GM23248 (cell line): Measurements from ENCODE around the gene TMC2.

Experiments
- EZH2 ChIP-seq: fragments of 200-600 bp; sonication (generic); IDR thresholded peaks from 2 replicates; pipeline ENCODE4 v1.6.1; 2018; ENCODE audit warnings: antibody characterized with exemption, mild to moderate bottlenecking; ENCODE audit not compliant: insufficient read depth, poor library complexity, severe bottlenecking
- EZH2phosphoT487 ChIP-seq: fragments of 200-600 bp; sonication (generic); IDR thresholded peaks from 2 replicates; pipeline ENCODE4 v1.6.1; 2018; ENCODE audit warnings: antibody characterized with exemption, moderate library complexity, mild to moderate bottlenecking, low read depth; ENCODE audit not compliant: insufficient read depth

- TF ChIP-seq EZH2 (no peak), EZH2phosphoT487 (no peak)
These were observed 2.0 kb downstream of the TMC2 start for GRCh38 chr20:2538356-2538755.
